ENCODE results near the gene MEG3.

GRCh38 chr14:100881211-100882025 is 55.5 kb downstream of the MEG3 start:
- TF ChIP-seq EZH2 (IDR thresholded peaks at IDR 0.05) (no peak), POLR2AphosphoS5 (IDR thresholded peaks at IDR 0.05; ENCODE audit: borderline replicate concordance, low read depth, low read length) (no peak)

Data from SK-N-MC (cell line).